Left ventricle myocardium inferior (tissue), 1 donor: ENCODE results near the gene CLSTN2. TPM values are rescaled to one million over a fixed set of nuclear protein-coding genes. Genes with fewer than 3 reads are reported as not detected.

Experiments
- DNase-seq: peaks from one replicate; pipeline ENCODE4 v3.0.0-alpha.2; 2020
- H3K27ac ChIP-seq: fragments of 200-600 bp; replicated peaks from 2 replicates; pipeline ENCODE4 v1.8.0; 2021
- H3K27me3 ChIP-seq: fragments of 200-600 bp; 2 replicates; pipeline ENCODE4 v1.8.0; 2021; ENCODE audit warnings: low read depth
- H3K36me3 ChIP-seq: fragments of 200-600 bp; 2 replicates; pipeline ENCODE4 v1.8.0; 2021
- H3K4me1 ChIP-seq: fragments of 200-600 bp; 2 replicates; pipeline ENCODE4 v1.8.0; 2021
- H3K4me3 ChIP-seq: fragments of 200-600 bp; 2 replicates; pipeline ENCODE4 v1.8.0; 2021; ENCODE audit warnings: mild to moderate bottlenecking, moderate library complexity
- H3K9me3 ChIP-seq: fragments of 200-600 bp; replicated peaks from 2 replicates; pipeline ENCODE4 v1.8.0; 2021
- CTCF ChIP-seq: fragments of 200-600 bp; IDR thresholded peaks from 2 replicates; pipeline ENCODE4 v1.8.0; 2021; ENCODE audit warnings: antibody characterized with exemption, mild to moderate bottlenecking, borderline replicate concordance
- intact Hi-C: fragments of 100-400 bp; cut with micrococcal nuclease; formaldehyde crosslinking; loops from one replicate; pipeline ENCODE4 v1.11.0; 2022
- total RNA-seq: library from RNA; stranded (reverse); fragmentation: NEBNext Ultra II Directional; extraction: Animal tissue kit (Norgen Biotek cat#: 25700); gene quantifications from one replicate; pipeline ENCODE4 v1.2.1, GENCODE V29; 2021
- donor health status: DM: no; HTN: yes; CAD: no; lungs with severe emphysema.

CLSTN2 gene
- total RNA-seq, 1 donor from 2014 or later = 7.0 TPM

- intact Hi-C loops = no loop called here
- no peak overlapping the region for H3K4me3 ChIP-seq
- peaks cover 4% of the 10 kb centered on the region for H3K27me3 ChIP-seq
- H3K9me3 ChIP-seq = no peaks in the 10 kb centered on the region
- no peak overlapping the region for H3K27ac ChIP-seq
- TF ChIP-seq CTCF = no peak
- H3K4me1 ChIP-seq = peaks cover 9% of the 10 kb centered on the region
- no peak for DNase-seq
- no peaks in the 10 kb centered on the region for H3K36me3 ChIP-seq
Observed at GRCh38 chr3:140397847-140398246, 462.9 kb downstream of the CLSTN2 start.

GRCh38 chr3:140398387-140398786 is 463.4 kb downstream of the CLSTN2 start:
- DNase-seq = no peak
- intact Hi-C loops = no loop called here
- no peak for TF ChIP-seq CTCF

GRCh38 chr3:140399871-140400270 is 464.9 kb downstream of the CLSTN2 start:
- TF ChIP-seq CTCF = no peak
- Histone ChIP-seq H3K9me3 (no peaks in the 10 kb centered on the region), H3K4me1 (peaks cover 8% of the 10 kb centered on the region), H3K4me3 (no peak overlapping the region), H3K36me3 (no peaks in the 10 kb centered on the region), H3K27ac (no peak overlapping the region), H3K27me3 (peaks cover 4% of the 10 kb centered on the region)
- intact Hi-C loops = no loop called here
- no peak for DNase-seq

More at GRCh38 chr3:140398387-140398786, 463.4 kb downstream of the CLSTN2 start:
- peaks cover 4% of the 10 kb centered on the region for H3K27me3 ChIP-seq
- peaks cover 9% of the 10 kb centered on the region for H3K4me1 ChIP-seq
- no peaks in the 10 kb centered on the region for H3K36me3 ChIP-seq
- no peaks in the 10 kb centered on the region for H3K9me3 ChIP-seq
- H3K4me3 ChIP-seq = no peak overlapping the region
- H3K27ac ChIP-seq = no peak overlapping the region

GRCh38 chr3:140403079-140403478 is 468.1 kb downstream of the CLSTN2 start:
- Histone ChIP-seq H3K9me3 (no peaks in the 10 kb centered on the region), H3K4me1 (no peaks in the 10 kb centered on the region), H3K27ac (no peak overlapping the region), H3K4me3 (no peak overlapping the region), H3K36me3 (no peaks in the 10 kb centered on the region), H3K27me3 (peaks cover 4% of the 10 kb centered on the region)
- intact Hi-C loops = no loop called here
- DNase-seq = no peak
- no peak for TF ChIP-seq CTCF

GRCh38 chr3:140403608-140404007 is 468.6 kb downstream of the CLSTN2 start:
- Histone ChIP-seq H3K27me3 (peaks cover 4% of the 10 kb centered on the region), H3K4me1 (no peaks in the 10 kb centered on the region), H3K36me3 (no peaks in the 10 kb centered on the region), H3K27ac (no peak overlapping the region), H3K9me3 (no peaks in the 10 kb centered on the region), H3K4me3 (no peak overlapping the region)
- intact Hi-C loops = no loop called here
- no peak for TF ChIP-seq CTCF
- DNase-seq = no peak

GRCh38 chr3:140406655-140407054 is 471.7 kb downstream of the CLSTN2 start:
- TF ChIP-seq CTCF = no peak
- intact Hi-C loops = no loop called here
- no peaks in the 10 kb centered on the region for H3K27me3 ChIP-seq
- no peak overlapping the region for H3K4me3 ChIP-seq
- H3K36me3 ChIP-seq = no peaks in the 10 kb centered on the region
- H3K4me1 ChIP-seq = no peaks in the 10 kb centered on the region
- peaks cover 16% of the 10 kb centered on the region for H3K9me3 ChIP-seq
- no peak overlapping the region for H3K27ac ChIP-seq
- DNase-seq = no peak
